Measurements from ENCODE around the gene DYNC1I1.

The DYNC1I1 gene

GRCh38 chr7:95874129-95874528, 101.8 kb downstream of the DYNC1I1 start:
- Histone ChIP-seq H4K20me1 (no peaks in the 10 kb centered on the region), H3K4me1 (no peaks in the 10 kb centered on the region), H3K9ac (no peak overlapping the region), H3K27ac (no peak overlapping the region), H3K9me3 (no peaks in the 10 kb centered on the region), H3K4me3 (no peak overlapping the region), H3K36me3 (no peaks in the 10 kb centered on the region), H3K4me2 (no peak overlapping the region), H3K27me3 (no peaks in the 10 kb centered on the region)
- no peak for TF ChIP-seq Cebpa-rat (IDR thresholded peaks at IDR 0.05)

- H3K27ac ChIP-seq: no peak overlapping the region
- H3K36me3 ChIP-seq: no peaks in the 10 kb centered on the region
- no peaks in the 10 kb centered on the region for H3K4me1 ChIP-seq
- H4K20me1 ChIP-seq: no peaks in the 10 kb centered on the region
- no peaks in the 10 kb centered on the region for H3K27me3 ChIP-seq
- H3K9ac ChIP-seq: no peak overlapping the region
- H3K4me3 ChIP-seq: no peak overlapping the region
- no peak for TF ChIP-seq Cebpa-rat (IDR thresholded peaks at IDR 0.05)
- no peaks in the 10 kb centered on the region for H3K9me3 ChIP-seq
- H3K4me2 ChIP-seq: no peak overlapping the region
Observed at GRCh38 chr7:95874541-95875265, 102.3 kb downstream of the DYNC1I1 start.

- H3K4me1 ChIP-seq: no peaks in the 10 kb centered on the region
- H3K9ac ChIP-seq: no peak overlapping the region
- no peaks in the 10 kb centered on the region for H3K27me3 ChIP-seq
- no peaks in the 10 kb centered on the region for H4K20me1 ChIP-seq
- H3K9me3 ChIP-seq: no peaks in the 10 kb centered on the region
- H3K4me3 ChIP-seq: no peak overlapping the region
- TF ChIP-seq Cebpa-rat (IDR thresholded peaks at IDR 0.05): no peak
- H3K27ac ChIP-seq: no peak overlapping the region
- no peak overlapping the region for H3K4me2 ChIP-seq
- H3K36me3 ChIP-seq: no peaks in the 10 kb centered on the region
Observed at GRCh38 chr7:95875519-95875918, 103.2 kb downstream of the DYNC1I1 start.

- H3K9ac ChIP-seq: no peak overlapping the region
- TF ChIP-seq Cebpa-rat (IDR thresholded peaks at IDR 0.05): no peak
- H3K36me3 ChIP-seq: no peaks in the 10 kb centered on the region
- H3K9me3 ChIP-seq: no peaks in the 10 kb centered on the region
- no peaks in the 10 kb centered on the region for H3K27me3 ChIP-seq
- no peak overlapping the region for H3K4me3 ChIP-seq
- no peaks in the 10 kb centered on the region for H4K20me1 ChIP-seq
- no peak overlapping the region for H3K4me2 ChIP-seq
- no peak overlapping the region for H3K27ac ChIP-seq
- H3K4me1 ChIP-seq: no peaks in the 10 kb centered on the region
Observed at GRCh38 chr7:95878677-95879076, 106.3 kb downstream of the DYNC1I1 start.

GRCh38 chr7:95881597-95881996, 109.2 kb downstream of the DYNC1I1 start:
- Histone ChIP-seq H3K4me2 (no peak overlapping the region), H3K27ac (no peak overlapping the region), H4K20me1 (no peaks in the 10 kb centered on the region), H3K4me3 (no peak overlapping the region), H3K9me3 (no peaks in the 10 kb centered on the region), H3K9ac (no peak overlapping the region), H3K27me3 (no peaks in the 10 kb centered on the region), H3K36me3 (no peaks in the 10 kb centered on the region), H3K4me1 (no peaks in the 10 kb centered on the region)
- TF ChIP-seq Cebpa-rat (IDR thresholded peaks at IDR 0.05): no peak

- Histone ChIP-seq H3K36me3 (no peaks in the 10 kb centered on the region), H3K9me3 (no peaks in the 10 kb centered on the region), H3K4me3 (no peak overlapping the region), H4K20me1 (no peaks in the 10 kb centered on the region), H3K27me3 (no peaks in the 10 kb centered on the region), H3K4me1 (no peaks in the 10 kb centered on the region), H3K9ac (no peak overlapping the region), H3K4me2 (no peak overlapping the region), H3K27ac (no peak overlapping the region)
- no peak for TF ChIP-seq Cebpa-rat (IDR thresholded peaks at IDR 0.05)
Observed at GRCh38 chr7:95883217-95883616, 110.9 kb downstream of the DYNC1I1 start.

GRCh38 chr7:95886501-95887090, 114.2 kb downstream of the DYNC1I1 start:
- H3K27me3 ChIP-seq: no peaks in the 10 kb centered on the region
- H3K27ac ChIP-seq: no peak overlapping the region
- no peak overlapping the region for H3K4me2 ChIP-seq
- H3K9ac ChIP-seq: no peak overlapping the region
- H3K9me3 ChIP-seq: no peaks in the 10 kb centered on the region
- no peaks in the 10 kb centered on the region for H4K20me1 ChIP-seq
- no peaks in the 10 kb centered on the region for H3K4me1 ChIP-seq
- no peak overlapping the region for H3K4me3 ChIP-seq
- no peaks in the 10 kb centered on the region for H3K36me3 ChIP-seq
- TF ChIP-seq Cebpa-rat (IDR thresholded peaks at IDR 0.05): no peak

- Histone ChIP-seq H3K9ac (no peak overlapping the region), H3K36me3 (no peaks in the 10 kb centered on the region), H4K20me1 (no peaks in the 10 kb centered on the region), H3K27me3 (no peaks in the 10 kb centered on the region), H3K4me2 (no peak overlapping the region), H3K4me1 (peaks cover 18% of the 10 kb centered on the region), H3K27ac (no peak overlapping the region), H3K9me3 (no peaks in the 10 kb centered on the region), H3K4me3 (no peak overlapping the region)
- no peak for TF ChIP-seq Cebpa-rat (IDR thresholded peaks at IDR 0.05)
Observed at GRCh38 chr7:95893484-95893883, 121.1 kb downstream of the DYNC1I1 start.

- Histone ChIP-seq H3K9ac (no peak overlapping the region), H3K27me3 (no peaks in the 10 kb centered on the region), H3K36me3 (no peaks in the 10 kb centered on the region), H3K27ac (no peak overlapping the region), H3K9me3 (no peaks in the 10 kb centered on the region), H4K20me1 (no peaks in the 10 kb centered on the region), H3K4me3 (no peak overlapping the region), H3K4me1 (peaks cover 33% of the 10 kb centered on the region), H3K4me2 (peak overlapping the region; percentile 51)
- no peak for TF ChIP-seq Cebpa-rat (IDR thresholded peaks at IDR 0.05)
Observed at GRCh38 chr7:95897557-95898251, 125.3 kb downstream of the DYNC1I1 start.

GRCh38 chr7:95899919-95900513, 127.7 kb downstream of the DYNC1I1 start:
- Histone ChIP-seq H3K4me3 (no peak overlapping the region), H3K4me1 (peaks cover 33% of the 10 kb centered on the region), H3K27me3 (no peaks in the 10 kb centered on the region), H3K9me3 (no peaks in the 10 kb centered on the region), H3K27ac (no peak overlapping the region), H4K20me1 (no peaks in the 10 kb centered on the region), H3K9ac (no peak overlapping the region), H3K4me2 (peak overlapping the region; percentile 41), H3K36me3 (no peaks in the 10 kb centered on the region)
- TF ChIP-seq Cebpa-rat (IDR thresholded peaks at IDR 0.05): no peak
